ENCODE measurements around the gene ACOT11.
A peak's percentile ranks its signal among the peaks of the same experiment; 100 is the strongest.
"Not testable (repeated sequence)": the region's sequence is repeated elsewhere in the genome, so short reads cannot be mapped to it uniquely, and the experiment has no call there.

Gene ACOT11

DNA sequence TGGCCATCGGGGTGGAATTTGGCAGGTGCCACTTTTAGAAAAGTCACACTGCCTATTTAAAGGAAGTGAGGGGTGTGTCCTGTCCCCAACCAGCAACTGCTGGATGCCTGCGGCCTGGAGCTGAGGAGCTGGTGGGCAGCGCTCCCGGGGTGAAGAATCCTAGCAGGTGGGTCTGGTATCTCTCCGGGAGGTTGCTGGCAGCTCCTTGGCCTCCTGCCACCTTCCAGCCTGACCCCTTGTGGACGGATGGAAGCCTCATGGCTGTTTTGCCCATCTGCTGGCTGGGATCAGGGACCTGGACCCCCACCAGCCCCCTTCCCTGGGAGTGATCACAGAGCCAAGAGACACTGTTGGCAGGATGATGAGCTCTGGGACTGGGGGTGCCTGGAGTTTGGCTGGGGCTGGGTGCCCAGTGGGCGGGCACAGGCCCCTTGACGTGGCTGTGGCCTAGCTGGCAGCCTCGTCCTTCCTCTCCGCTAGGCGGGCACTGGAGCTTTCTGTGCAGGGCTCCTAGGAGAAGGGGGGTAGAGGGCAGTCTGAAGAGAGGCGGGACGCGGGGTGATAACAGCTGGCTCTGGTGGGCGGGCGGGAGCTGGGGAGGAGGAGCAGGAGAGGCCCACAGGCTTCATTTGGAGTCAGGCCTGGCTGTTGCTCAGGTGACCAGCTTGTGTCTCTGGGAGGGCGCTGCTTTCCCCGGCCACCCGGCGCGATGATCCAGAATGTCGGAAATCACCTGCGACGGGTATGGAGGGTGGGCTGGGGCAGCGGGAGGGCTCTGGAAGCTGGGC is at the start of gene ACOT11:
Gene ACOT11 (plus strand): TSS at position 628 of the 788 bp plus-strand sequence. CDS start 82 bp downstream, at position 710.
- no peaks in the 10 kb centered on the region for H3K9me3 ChIP-seq (ENCODE audit: control insufficient read depth, low read length)
- H3K4me3 ChIP-seq (ENCODE audit: low read length), result no peak within 1 kb of the TSS
- no peaks in the 10 kb centered on the region for H3K27me3 ChIP-seq (ENCODE audit: control insufficient read depth, insufficient read depth, low read length)
- H3K36me3 ChIP-seq (ENCODE audit: control insufficient read depth, insufficient read depth, low read length), result no peaks in the 10 kb centered on the region
- peak within 1 kb of the TSS; percentile 63 for H3K9ac ChIP-seq (ENCODE audit: low read length)
- peaks cover 26% of the 10 kb centered on the region for H3K4me1 ChIP-seq (ENCODE audit: control insufficient read depth, insufficient read depth, low read length)

GRCh38 chr1:54498383-54499096 is 49.5 kb upstream of the ACOT11 start:
- Histone ChIP-seq H3K4me1 (ENCODE audit: control insufficient read depth, insufficient read depth, low read length) (peaks cover 14% of the 10 kb centered on the region), H3K27me3 (ENCODE audit: control insufficient read depth, insufficient read depth, low read length) (peaks cover 29% of the 10 kb centered on the region), H3K36me3 (ENCODE audit: control insufficient read depth, insufficient read depth, low read length) (no peaks in the 10 kb centered on the region), H3K4me3 (ENCODE audit: low read length) (no peak overlapping the region), H3K9me3 (ENCODE audit: control insufficient read depth, low read length) (no peaks in the 10 kb centered on the region), H3K9ac (ENCODE audit: low read length) (no peak overlapping the region)

- H3K27me3 ChIP-seq (ENCODE audit: control insufficient read depth, insufficient read depth, low read length), result peaks cover 29% of the 10 kb centered on the region
- no peaks in the 10 kb centered on the region for H3K9me3 ChIP-seq (ENCODE audit: control insufficient read depth, low read length)
- no peak overlapping the region for H3K9ac ChIP-seq (ENCODE audit: low read length)
- peaks cover 14% of the 10 kb centered on the region for H3K4me1 ChIP-seq (ENCODE audit: control insufficient read depth, insufficient read depth, low read length)
- H3K36me3 ChIP-seq (ENCODE audit: control insufficient read depth, insufficient read depth, low read length), result no peaks in the 10 kb centered on the region
- H3K4me3 ChIP-seq (ENCODE audit: low read length), result no peak overlapping the region
These were observed 49.0 kb upstream of the ACOT11 start for GRCh38 chr1:54499097-54499359.

DNA sequence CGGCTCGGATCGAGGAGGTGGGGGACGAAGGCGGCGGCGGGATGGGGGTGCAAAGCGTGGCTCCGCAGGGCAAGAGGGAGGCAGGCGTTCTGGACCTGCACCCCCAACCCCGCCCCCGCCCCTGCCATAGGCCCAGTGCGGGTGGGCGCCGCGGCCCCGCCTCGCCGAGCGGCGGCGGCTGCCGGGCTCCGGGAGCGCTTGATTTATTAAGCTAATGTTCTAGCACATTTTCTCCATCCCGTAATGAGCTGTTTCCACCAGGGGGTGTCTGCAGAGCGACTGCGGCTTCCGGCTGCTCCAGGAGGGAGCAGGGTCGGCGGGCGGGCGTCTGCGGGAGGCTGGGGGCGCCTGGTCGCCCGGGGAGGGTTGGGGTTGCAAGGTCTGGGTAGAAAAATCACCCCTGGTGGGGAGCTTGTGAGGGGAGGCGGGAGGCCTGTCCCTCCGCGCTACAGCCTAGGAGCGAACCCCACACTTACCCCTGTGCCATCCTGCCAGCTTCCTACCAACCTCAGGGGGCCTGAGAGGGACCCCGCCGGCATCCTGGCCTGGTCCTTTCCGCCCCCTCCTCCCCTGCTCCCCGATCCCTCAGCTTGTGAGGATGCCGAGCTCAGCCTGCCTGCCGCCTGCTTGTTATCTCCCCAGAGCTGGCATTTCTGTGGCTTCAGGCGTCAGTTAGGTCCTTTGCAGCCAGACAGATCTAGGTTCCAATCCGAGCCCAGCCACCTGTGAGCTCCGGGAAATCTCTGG is 48.5 kb upstream of the ACOT11 start:
- no peaks in the 10 kb centered on the region for H3K36me3 ChIP-seq (ENCODE audit: control insufficient read depth, insufficient read depth, low read length)
- H3K4me3 ChIP-seq (ENCODE audit: low read length), result no peak overlapping the region
- H3K9me3 ChIP-seq (ENCODE audit: control insufficient read depth, low read length), result no peaks in the 10 kb centered on the region
- peaks cover 14% of the 10 kb centered on the region for H3K4me1 ChIP-seq (ENCODE audit: control insufficient read depth, insufficient read depth, low read length)
- H3K9ac ChIP-seq (ENCODE audit: low read length), result peak overlapping the region; percentile 43
- H3K27me3 ChIP-seq (ENCODE audit: control insufficient read depth, insufficient read depth, low read length), result peaks cover 29% of the 10 kb centered on the region

DNA sequence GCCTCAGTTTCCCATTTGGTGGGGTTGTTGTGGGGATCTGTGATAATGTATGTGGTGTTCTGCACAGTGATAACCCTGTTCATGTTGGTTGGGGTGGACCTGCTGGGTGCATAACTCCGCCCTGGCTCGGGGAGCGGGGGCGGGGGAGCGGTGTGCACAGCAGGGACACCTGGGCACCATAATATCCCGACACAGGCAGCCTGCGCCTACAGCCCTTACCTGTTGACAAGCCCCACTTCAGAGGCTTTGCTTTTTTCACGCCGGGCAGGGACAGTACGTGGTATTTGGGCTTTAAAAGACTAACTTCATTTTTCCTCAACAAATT is 48.0 kb upstream of the ACOT11 start:
- Histone ChIP-seq H3K27me3 (ENCODE audit: control insufficient read depth, insufficient read depth, low read length) (peaks cover 29% of the 10 kb centered on the region), H3K36me3 (ENCODE audit: control insufficient read depth, insufficient read depth, low read length) (no peaks in the 10 kb centered on the region), H3K9me3 (ENCODE audit: control insufficient read depth, low read length) (no peaks in the 10 kb centered on the region), H3K9ac (ENCODE audit: low read length) (no peak overlapping the region), H3K4me3 (ENCODE audit: low read length) (no peak overlapping the region), H3K4me1 (ENCODE audit: control insufficient read depth, insufficient read depth, low read length) (peaks cover 14% of the 10 kb centered on the region)

DNA sequence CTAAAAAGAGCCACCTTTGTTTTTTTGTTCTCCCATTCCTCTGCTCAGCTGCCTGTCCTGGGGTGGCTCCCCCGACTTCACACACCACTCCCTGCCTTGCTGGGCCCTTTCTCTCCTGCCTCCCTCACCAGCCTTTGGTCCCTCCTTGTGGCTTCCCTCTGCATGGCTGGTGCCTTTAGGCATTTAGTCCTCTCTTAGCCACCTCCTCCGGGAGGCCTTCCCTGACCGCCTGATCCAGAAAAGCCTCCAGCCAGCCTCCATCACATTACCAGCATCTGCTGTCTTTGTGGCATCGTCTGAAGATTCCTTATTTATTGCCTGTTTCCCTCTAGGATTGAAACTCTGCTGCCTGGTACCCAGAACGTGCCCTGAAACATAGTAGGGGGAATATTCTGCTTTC is 46.2 kb upstream of the ACOT11 start:
- no peak overlapping the region for H3K4me3 ChIP-seq (ENCODE audit: low read length)
- H3K36me3 ChIP-seq (ENCODE audit: control insufficient read depth, insufficient read depth, low read length), result no peaks in the 10 kb centered on the region
- H3K9me3 ChIP-seq (ENCODE audit: control insufficient read depth, low read length), result no peaks in the 10 kb centered on the region
- peaks cover 14% of the 10 kb centered on the region for H3K4me1 ChIP-seq (ENCODE audit: control insufficient read depth, insufficient read depth, low read length)
- H3K9ac ChIP-seq (ENCODE audit: low read length), result no peak overlapping the region
- H3K27me3 ChIP-seq (ENCODE audit: control insufficient read depth, insufficient read depth, low read length), result peaks cover 29% of the 10 kb centered on the region

DNA sequence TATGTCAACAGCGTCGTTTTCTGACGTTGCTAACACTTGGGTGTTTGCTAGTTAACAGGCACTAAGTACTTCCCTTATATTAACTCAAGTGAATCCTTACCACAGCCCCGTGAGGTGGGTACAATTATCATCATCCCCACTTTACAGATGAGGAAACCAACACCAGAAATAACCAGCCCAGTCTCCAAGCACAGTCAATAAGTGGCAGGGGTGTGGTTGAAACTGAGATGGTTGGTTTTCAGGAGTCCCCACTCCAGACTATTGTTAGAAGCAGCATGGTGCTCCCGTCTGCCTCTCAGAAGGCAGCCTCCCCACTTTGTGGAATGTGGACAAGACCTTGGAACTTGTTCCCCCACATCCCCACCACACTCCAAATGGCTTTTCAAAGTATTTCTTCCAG is 45.7 kb upstream of the ACOT11 start:
- no peak overlapping the region for H3K4me3 ChIP-seq (ENCODE audit: low read length)
- no peak overlapping the region for H3K9ac ChIP-seq (ENCODE audit: low read length)
- H3K36me3 ChIP-seq (ENCODE audit: control insufficient read depth, insufficient read depth, low read length), result no peaks in the 10 kb centered on the region
- peaks cover 27% of the 10 kb centered on the region for H3K27me3 ChIP-seq (ENCODE audit: control insufficient read depth, insufficient read depth, low read length)
- H3K4me1 ChIP-seq (ENCODE audit: control insufficient read depth, insufficient read depth, low read length), result peaks cover 14% of the 10 kb centered on the region
- no peaks in the 10 kb centered on the region for H3K9me3 ChIP-seq (ENCODE audit: control insufficient read depth, low read length)

DNA sequence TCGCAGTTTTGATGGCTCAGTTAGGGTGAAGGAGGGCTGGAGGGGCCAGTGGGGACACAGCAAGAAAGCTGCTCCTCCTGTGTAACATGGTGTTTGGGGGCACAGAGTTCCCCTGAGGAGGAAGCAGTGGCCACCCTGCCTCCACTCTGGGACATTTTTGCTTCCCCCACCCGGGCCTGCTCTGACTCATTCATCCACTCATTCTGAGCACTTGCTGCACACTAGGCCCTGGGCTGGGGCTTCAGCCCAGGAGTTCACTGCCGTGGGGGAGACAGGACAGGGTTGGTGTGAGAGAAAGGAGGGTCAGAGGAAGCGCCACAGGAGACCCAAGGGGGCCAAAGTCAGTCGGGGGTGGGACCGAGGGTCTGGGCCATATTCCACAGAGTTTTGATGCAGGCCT is 41.4 kb upstream of the ACOT11 start:
- Histone ChIP-seq H3K4me3 (ENCODE audit: low read length) (no peak overlapping the region), H3K27me3 (ENCODE audit: control insufficient read depth, insufficient read depth, low read length) (peaks cover under 1% of the 10 kb centered on the region), H3K36me3 (ENCODE audit: control insufficient read depth, insufficient read depth, low read length) (no peaks in the 10 kb centered on the region), H3K4me1 (ENCODE audit: control insufficient read depth, insufficient read depth, low read length) (no peaks in the 10 kb centered on the region), H3K9me3 (ENCODE audit: control insufficient read depth, low read length) (no peaks in the 10 kb centered on the region), H3K9ac (ENCODE audit: low read length) (no peak overlapping the region)

DNA sequence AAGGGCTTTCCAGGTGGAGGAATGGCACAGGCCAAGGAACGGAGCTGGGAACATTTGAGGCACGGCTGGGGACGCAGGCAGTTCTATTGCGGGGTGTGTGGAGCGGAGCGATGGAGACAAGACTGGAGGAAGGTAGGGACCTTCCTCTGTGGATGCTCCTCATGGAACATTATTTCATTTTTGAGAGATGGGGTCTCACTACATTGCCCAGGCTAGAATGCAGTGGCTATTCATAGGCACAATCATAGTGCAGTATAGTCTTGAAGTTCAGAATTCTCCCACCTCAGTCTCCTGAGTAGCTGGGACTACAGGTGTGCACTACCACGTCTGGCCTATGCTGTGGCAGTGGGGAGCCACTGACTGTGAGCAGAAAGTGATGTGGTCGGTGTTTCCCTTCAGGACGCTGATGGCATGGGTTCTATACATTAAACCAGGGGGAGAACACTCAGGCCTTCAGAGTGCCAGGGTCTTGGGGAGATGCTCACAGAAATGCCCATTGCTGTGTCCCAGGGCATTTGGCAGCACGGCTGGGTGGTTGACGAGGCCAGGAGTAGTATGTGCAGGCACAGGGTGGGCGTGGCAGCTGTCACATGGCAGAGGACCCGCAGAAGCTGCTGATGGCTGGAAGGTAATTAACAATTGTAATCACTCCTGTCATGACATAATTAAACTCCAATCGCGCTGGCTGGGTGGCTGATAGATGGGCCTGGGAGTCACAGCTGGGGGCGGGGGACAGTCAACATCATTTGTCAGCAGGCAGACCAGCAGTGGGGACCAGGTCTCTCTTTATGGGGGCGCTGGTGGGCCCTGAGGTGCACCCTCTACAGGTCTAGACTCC is 40.8 kb upstream of the ACOT11 start:
- H3K36me3 ChIP-seq (ENCODE audit: control insufficient read depth, insufficient read depth, low read length), result no peaks in the 10 kb centered on the region
- no peak overlapping the region for H3K9ac ChIP-seq (ENCODE audit: low read length)
- H3K4me3 ChIP-seq (ENCODE audit: low read length), result no peak overlapping the region
- no peaks in the 10 kb centered on the region for H3K9me3 ChIP-seq (ENCODE audit: control insufficient read depth, low read length)
- no peaks in the 10 kb centered on the region for H3K27me3 ChIP-seq (ENCODE audit: control insufficient read depth, insufficient read depth, low read length)
- no peaks in the 10 kb centered on the region for H3K4me1 ChIP-seq (ENCODE audit: control insufficient read depth, insufficient read depth, low read length)

- no peaks in the 10 kb centered on the region for H3K27me3 ChIP-seq (ENCODE audit: control insufficient read depth, insufficient read depth, low read length)
- no peak overlapping the region for H3K4me3 ChIP-seq (ENCODE audit: low read length)
- no peaks in the 10 kb centered on the region for H3K36me3 ChIP-seq (ENCODE audit: control insufficient read depth, insufficient read depth, low read length)
- H3K4me1 ChIP-seq (ENCODE audit: control insufficient read depth, insufficient read depth, low read length), result no peaks in the 10 kb centered on the region
- H3K9ac ChIP-seq (ENCODE audit: low read length), result no peak overlapping the region
- no peaks in the 10 kb centered on the region for H3K9me3 ChIP-seq (ENCODE audit: control insufficient read depth, low read length)
These were observed 37.2 kb upstream of the ACOT11 start for GRCh38 chr1:54510715-54511270.

DNA sequence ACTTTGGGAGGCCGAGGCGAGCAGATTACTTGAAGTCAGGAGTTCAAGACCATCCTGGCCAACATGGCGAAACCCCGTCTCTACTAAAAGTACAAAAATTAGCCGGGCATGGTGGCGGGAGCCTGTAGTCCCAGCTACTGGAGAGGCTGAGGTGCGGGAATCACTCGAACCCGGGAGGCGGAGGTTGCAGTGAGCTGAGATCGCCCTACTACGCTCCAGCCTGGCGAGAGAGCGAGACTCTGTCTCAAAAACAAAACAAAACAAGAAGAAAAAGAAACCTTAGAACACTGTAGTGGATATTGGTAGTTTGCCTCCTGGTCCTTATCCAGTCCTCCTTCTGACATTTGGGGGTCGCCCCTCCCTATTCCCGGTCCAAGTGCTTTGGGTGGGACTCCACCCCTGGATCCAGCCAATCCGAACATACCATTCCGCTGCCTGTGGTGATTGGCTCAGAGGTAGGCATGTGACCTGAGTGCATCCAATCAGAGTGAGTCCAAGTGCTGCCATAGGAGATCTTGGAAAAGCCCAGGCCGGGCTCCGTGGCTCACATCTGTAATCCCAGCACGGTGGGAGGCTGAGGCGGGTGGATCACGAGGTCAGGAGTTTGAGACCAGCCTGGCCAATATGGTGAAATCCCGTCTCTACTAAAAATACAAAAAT is 34.0 kb upstream of the ACOT11 start:
- not testable (repeated sequence) for H3K4me1 ChIP-seq (ENCODE audit: control insufficient read depth, insufficient read depth, low read length); H3K4me3 ChIP-seq (ENCODE audit: low read length); H3K27me3 ChIP-seq (ENCODE audit: control insufficient read depth, insufficient read depth, low read length); H3K9me3 ChIP-seq (ENCODE audit: control insufficient read depth, low read length); H3K9ac ChIP-seq (ENCODE audit: low read length); H3K36me3 ChIP-seq (ENCODE audit: control insufficient read depth, insufficient read depth, low read length)
